Stomach (tissue), 9 donors: ENCODE measurements around the gene SH3RF3. TPM values are rescaled to one million over a fixed set of nuclear protein-coding genes. Genes with fewer than 3 reads are reported as not detected.

ENCODE experiments used
- DNase-seq, 2 donors: peaks; one replicate each; pipeline versions ENCODE4 v3.0.0 to v3.0.0-alpha.2; 2013 to 2019
- H3K27ac ChIP-seq, 5 donors: fragments of 200-600 bp in 4 of 5; sonication (generic) in 4 of 5; one replicate each; pipeline ENCODE4 v1.5.1; 2013 to 2019; ENCODE audit warnings: mild to moderate bottlenecking in 1 of 5, moderate library complexity in 1 of 5
- H3K27me3 ChIP-seq, 3 donors: fragments of 200-600 bp; sonication (generic); one replicate each; pipeline ENCODE4 v1.5.1; 2017 to 2019; ENCODE audit warnings: mixed run types in 1 of 3
- H3K36me3 ChIP-seq, 4 donors: fragments of 200-600 bp; sonication (generic); 1 replicate in 3 of 4; 2 replicates in 1 of 4; pipeline ENCODE4 v1.5.1; 2016 to 2019
- H3K4me1 ChIP-seq, 4 donors: fragments of 200-600 bp; sonication (generic); one replicate each; pipeline ENCODE4 v1.5.1; 2016 to 2019
- H3K4me3 ChIP-seq, 4 donors: fragments of 200-600 bp; sonication (generic) in 3 of 4; one replicate each; pipeline ENCODE4 v1.5.1; 2016 to 2019; ENCODE audit warnings: mild to moderate bottlenecking in 1 of 4
- H3K9me3 ChIP-seq, 4 donors: fragments of 200-600 bp; sonication (generic); one replicate each; pipeline ENCODE4 v1.5.1; 2016 to 2019
- EP300 ChIP-seq: sonication (generic); formaldehyde crosslinking; IDR thresholded peaks from one replicate; pipeline ENCODE4 v1.6.1; 2017; ENCODE audit warnings: antibody characterized with exemption
- POLR2A ChIP-seq, 4 donors: fragments of 450-650 bp; IDR thresholded peaks; one replicate each; pipeline ENCODE4 v1.6.1; 2016; ENCODE audit warnings: antibody characterized with exemption in 4 of 4, control low read depth in 2 of 4, mild to moderate bottlenecking in 1 of 4, moderate library complexity in 1 of 4
- POLR2AphosphoS5 ChIP-seq, 3 donors: sonication (generic); formaldehyde crosslinking; IDR thresholded peaks; one replicate each; pipeline ENCODE4 v1.6.1; 2016; ENCODE audit warnings: antibody characterized with exemption in 3 of 3
- WGBS, 5 donors: extraction: QIAGEN DNeasy Blood & Tissue Kit in 3 of 5; methylation state at CpG; one replicate each; pipeline versions ENCODE4 v1.1.5 to v1.1.7; 2013 to 2018; 5-methylcytosine and 5-hydroxymethylcytosine counted together
- intact Hi-C: fragments of 100-400 bp; cut with DNase I; formaldehyde crosslinking; loops from one replicate; pipeline ENCODE4 v1.15.1; 2023; ENCODE audit warnings: low total_unique reads
- polyA plus RNA-seq, 3 donors: library from polyadenylated mRNA; stranded (reverse); fragments of 200-250 nt; gene quantifications; one replicate each; pipeline ENCODE4 v1.2.3, GENCODE V29; 2013
- total RNA-seq, 5 donors: library from RNA; depleted of rRNA; stranded (reverse); fragments of >200 nt; gene quantifications; one replicate each; pipeline versions ENCODE4 v1.1.0 to v1.2.3, GENCODE V29; 2014 to 2016
- TF ChIP-seq, protein P1 (sequence below), 7 experiments: fragments of 450-650 bp in 4 of 7; fragments of 200-600 bp in 3 of 7; sonication (generic) in 3 of 7; IDR thresholded peaks; one replicate each; pipeline ENCODE4 v1.5.1; 2016 to 2019; ENCODE audit warnings: antibody characterized with exemption in 7 of 7, control low read depth in 2 of 7, mild to moderate bottlenecking in 1 of 7
- donor health status: healthy with polysubstance abuse.
- donor health status: Bipolar disorder and iron deficiency.
- donor health status: healthy.

Gene SH3RF3
- total and polyA plus RNA-seq, 8 donors, result 0.87 to 11.1 (median 4.4) TPM

- Histone ChIP-seq H3K36me3 (peaks cover 0 to 4% (median 0%) of the 10 kb centered on the region in 4 donors), H3K4me1 (peaks cover 0 to 14% (median 5%) of the 10 kb centered on the region in 4 donors), H3K27me3 (no peaks in the 10 kb centered on the region), H3K9me3 (no peaks in the 10 kb centered on the region), H3K4me3 (no peak overlapping the region), H3K27ac (no peak overlapping the region)
- intact Hi-C loops, result no loop called here
- TF ChIP-seq EP300, result no peak
- TF ChIP-seq, protein P1, sequence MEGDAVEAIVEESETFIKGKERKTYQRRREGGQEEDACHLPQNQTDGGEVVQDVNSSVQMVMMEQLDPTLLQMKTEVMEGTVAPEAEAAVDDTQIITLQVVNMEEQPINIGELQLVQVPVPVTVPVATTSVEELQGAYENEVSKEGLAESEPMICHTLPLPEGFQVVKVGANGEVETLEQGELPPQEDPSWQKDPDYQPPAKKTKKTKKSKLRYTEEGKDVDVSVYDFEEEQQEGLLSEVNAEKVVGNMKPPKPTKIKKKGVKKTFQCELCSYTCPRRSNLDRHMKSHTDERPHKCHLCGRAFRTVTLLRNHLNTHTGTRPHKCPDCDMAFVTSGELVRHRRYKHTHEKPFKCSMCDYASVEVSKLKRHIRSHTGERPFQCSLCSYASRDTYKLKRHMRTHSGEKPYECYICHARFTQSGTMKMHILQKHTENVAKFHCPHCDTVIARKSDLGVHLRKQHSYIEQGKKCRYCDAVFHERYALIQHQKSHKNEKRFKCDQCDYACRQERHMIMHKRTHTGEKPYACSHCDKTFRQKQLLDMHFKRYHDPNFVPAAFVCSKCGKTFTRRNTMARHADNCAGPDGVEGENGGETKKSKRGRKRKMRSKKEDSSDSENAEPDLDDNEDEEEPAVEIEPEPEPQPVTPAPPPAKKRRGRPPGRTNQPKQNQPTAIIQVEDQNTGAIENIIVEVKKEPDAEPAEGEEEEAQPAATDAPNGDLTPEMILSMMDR (IDR thresholded peaks at IDR 0.05), result no peak
- TF ChIP-seq POLR2AphosphoS5 (IDR thresholded peaks at IDR 0.05), result no peak
- no peak for TF ChIP-seq POLR2A (IDR thresholded peaks at IDR 0.05)
- WGBS, 5 donors, result 80 to 92% (median 85%) methylated on average over 6 of the region's 6 CpGs
- no peak for DNase-seq
Observed at GRCh38 chr2:109454304-109454703, 325.3 kb downstream of the SH3RF3 start.

DNA sequence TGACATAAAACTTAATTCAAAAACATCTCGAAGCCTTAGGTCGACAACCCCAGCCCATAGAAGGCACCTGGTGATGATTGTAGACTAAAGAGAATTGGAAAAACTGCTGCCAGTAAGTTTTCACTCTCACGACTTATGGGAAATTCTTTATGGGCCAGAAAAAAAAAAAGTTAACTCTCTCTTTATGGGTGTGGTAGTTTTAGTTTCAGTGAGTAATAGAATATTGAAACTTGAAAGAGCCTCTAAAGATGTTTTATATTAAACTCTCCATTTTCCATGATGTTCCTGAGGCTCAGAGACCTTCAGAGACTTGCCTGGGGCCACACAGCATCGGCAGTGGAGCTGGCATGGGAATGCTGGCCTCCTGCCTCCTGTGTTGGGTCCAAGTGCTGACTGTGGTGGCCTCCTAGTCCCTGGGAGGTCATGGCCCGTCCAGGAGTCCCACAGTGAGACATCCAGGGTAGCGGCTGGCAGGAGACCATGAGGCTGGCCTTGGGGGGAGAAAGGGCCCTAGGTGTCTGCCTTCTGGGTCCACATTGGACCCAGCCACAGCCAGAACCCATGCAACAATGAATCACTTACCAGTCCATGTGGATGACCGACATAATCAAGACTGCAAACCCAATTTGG, 325.9 kb downstream of the SH3RF3 start:
- Histone ChIP-seq H3K27ac (no peak overlapping the region), H3K4me1 (peaks cover 0 to 9% (median 3%) of the 10 kb centered on the region in 4 donors), H3K4me3 (no peak overlapping the region), H3K27me3 (no peaks in the 10 kb centered on the region), H3K36me3 (no peaks in the 10 kb centered on the region), H3K9me3 (no peaks in the 10 kb centered on the region)
- WGBS, 5 donors, result 82 to 90% (median 85%) methylated on average over 7 of the region's 7 CpGs
- intact Hi-C loops, result no loop called here
- TF ChIP-seq, protein P1 (IDR thresholded peaks at IDR 0.05), result no peak
- no peak for TF ChIP-seq POLR2A (IDR thresholded peaks at IDR 0.05)
- TF ChIP-seq POLR2AphosphoS5 (IDR thresholded peaks at IDR 0.05), result no peak
- no peak for TF ChIP-seq EP300
- no peak for DNase-seq

GRCh38 chr2:109455731-109456691, 327.0 kb downstream of the SH3RF3 start:
- H3K4me1 ChIP-seq, result peaks cover 0 to 9% (median 3%) of the 10 kb centered on the region in 4 donors
- no peak overlapping the region for H3K4me3 ChIP-seq
- 77 to 86% (median 83%) methylated on average over 19 to 21 of the region's 21 CpGs for WGBS, 5 donors
- H3K27me3 ChIP-seq, result no peaks in the 10 kb centered on the region
- no peak for DNase-seq
- intact Hi-C loops, result no loop called here
- no peaks in the 10 kb centered on the region for H3K36me3 ChIP-seq
- H3K27ac ChIP-seq, result no peak overlapping the region
- TF ChIP-seq POLR2A (IDR thresholded peaks at IDR 0.05), result no peak
- TF ChIP-seq, protein P1 (IDR thresholded peaks at IDR 0.05), result no peak
- no peak for TF ChIP-seq POLR2AphosphoS5 (IDR thresholded peaks at IDR 0.05)
- no peaks in the 10 kb centered on the region for H3K9me3 ChIP-seq

- 87 to 92% (median 91%) methylated on average over 8 of the region's 8 CpGs for WGBS, 5 donors
- H3K4me3 ChIP-seq, result no peak overlapping the region
- H3K9me3 ChIP-seq, result no peaks in the 10 kb centered on the region
- H3K36me3 ChIP-seq, result no peaks in the 10 kb centered on the region
- no peaks in the 10 kb centered on the region for H3K27me3 ChIP-seq
- DNase-seq, result no peak
- H3K27ac ChIP-seq, result no peak overlapping the region
- TF ChIP-seq POLR2AphosphoS5 (IDR thresholded peaks at IDR 0.05) (no peak), POLR2A (IDR thresholded peaks at IDR 0.05) (no peak), EP300 (no peak)
- TF ChIP-seq, protein P1 (IDR thresholded peaks at IDR 0.05), result no peak
- peaks cover 0 to 9% (median 3%) of the 10 kb centered on the region in 4 donors for H3K4me1 ChIP-seq
- intact Hi-C loops, result no loop called here
Observed at GRCh38 chr2:109456776-109457175, 327.8 kb downstream of the SH3RF3 start.
